Thyroid gland (tissue), 4 donors: ENCODE results near the gene MET. TPM values are rescaled to one million over a fixed set of nuclear protein-coding genes. Genes with fewer than 3 reads are reported as not detected.
"Not testable (repeated sequence)": the region's sequence is repeated elsewhere in the genome, so short reads cannot be mapped to it uniquely, and the experiment has no call there.

ENCODE experiments used
- DNase-seq, 2 donors: peaks; one replicate each; pipeline ENCODE4 v3.0.0-alpha.2; 2019
- H3K27ac ChIP-seq, 3 donors: fragments of 200-600 bp; sonication (generic); 1 replicate in 2 of 3; 2 replicates in 1 of 3; pipeline ENCODE4 v1.5.1; 2016 to 2019; ENCODE audit warnings: mild to moderate bottlenecking in 1 of 3, moderate library complexity in 1 of 3
- H3K27me3 ChIP-seq: fragments of 200-600 bp; sonication (generic); one replicate; pipeline ENCODE4 v1.5.1; 2019
- H3K36me3 ChIP-seq, 2 donors: fragments of 200-600 bp; sonication (generic); one replicate each; pipeline ENCODE4 v1.5.1; 2016 to 2019
- H3K4me1 ChIP-seq, 2 donors: fragments of 200-600 bp; sonication (generic); one replicate each; pipeline ENCODE4 v1.5.1; 2017 to 2019
- H3K4me3 ChIP-seq, 3 donors: fragments of 200-600 bp; sonication (generic); replicated peaks in 1 of 3; 1 replicate in 2 of 3; 2 replicates in 1 of 3; pipeline ENCODE4 v1.5.1; 2016; ENCODE audit warnings: mild to moderate bottlenecking in 1 of 3
- H3K9me3 ChIP-seq: fragments of 200-600 bp; sonication (generic); one replicate; pipeline ENCODE4 v1.5.1; 2017
- CTCF ChIP-seq, 6 experiments: fragments of 200-600 bp in 3 of 6; fragments of 450-650 bp in 3 of 6; sonication (generic) in 3 of 6; IDR thresholded peaks; one replicate each; pipeline ENCODE4 v1.5.1; 2016 to 2019; ENCODE audit warnings: antibody characterized with exemption in 6 of 6, mild to moderate bottlenecking in 2 of 6, inconsistent platforms in 1 of 6, moderate library complexity in 1 of 6
- POLR2A ChIP-seq, 2 donors: fragments of 450-650 bp; IDR thresholded peaks; one replicate each; pipeline ENCODE4 v1.6.1; 2017; ENCODE audit warnings: antibody characterized with exemption in 2 of 2, mild to moderate bottlenecking in 2 of 2, moderate library complexity in 1 of 2
- WGBS, 2 donors: methylation state at CpG; one replicate each; pipeline ENCODE4 v1.1.5; 2017; 5-methylcytosine and 5-hydroxymethylcytosine counted together
- intact Hi-C: fragments of 100-400 bp; cut with DNase I; formaldehyde crosslinking; loops from one replicate; pipeline ENCODE4 v1.15.1; 2023
- total RNA-seq, 4 donors: library from RNA; depleted of rRNA; stranded (reverse); fragments of >200 nt; gene quantifications; one replicate each; pipeline ENCODE4 v1.2.3, GENCODE V29; 2016

The MET gene
- total RNA-seq, 4 donors from 2014 or later, result 41.5 to 59.6 (median 52.7) TPM

- Histone ChIP-seq H3K36me3 (no peaks in the 10 kb centered on the region), H3K9me3 (no peaks in the 10 kb centered on the region), H3K4me1 (no peaks in the 10 kb centered on the region), H3K27me3 (no peaks in the 10 kb centered on the region), H3K27ac (no peak overlapping the region), H3K4me3 (no peak overlapping the region)
- WGBS, 2 donors, result 91 to 95% methylated on average over 3 of the region's 3 CpGs
- DNase-seq, result no peak
- intact Hi-C loops, result no loop called here
- TF ChIP-seq CTCF (IDR thresholded peaks at IDR 0.05), result no peak
These were observed 19.2 kb upstream of the MET start for GRCh38 chr7:116652793-116653192.

DNA sequence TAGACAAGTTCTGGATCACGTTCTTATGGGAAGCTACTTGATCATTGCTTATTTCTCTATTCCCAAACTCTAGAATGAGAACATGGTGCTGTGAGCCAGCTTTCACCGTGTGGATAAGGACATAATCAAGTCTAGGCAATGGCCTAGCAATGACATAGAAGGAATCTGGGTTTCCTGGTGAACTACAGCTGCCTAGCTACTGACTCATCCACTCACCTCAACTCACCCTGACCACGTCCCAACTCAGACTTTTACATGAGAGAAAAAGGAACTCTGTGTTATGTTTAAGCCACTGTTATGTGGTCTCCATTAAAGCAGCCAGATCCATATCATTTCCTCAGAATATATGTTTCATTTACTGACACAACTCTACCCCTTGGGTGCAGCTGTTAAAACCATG lies 18.8 kb upstream of the MET start:
- TF ChIP-seq CTCF (IDR thresholded peaks at IDR 0.05), result no peak
- no peak overlapping the region for H3K27ac ChIP-seq
- H3K27me3 ChIP-seq, result no peaks in the 10 kb centered on the region
- no peak overlapping the region for H3K4me3 ChIP-seq
- no peak for DNase-seq
- no peaks in the 10 kb centered on the region for H3K36me3 ChIP-seq
- H3K9me3 ChIP-seq, result no peaks in the 10 kb centered on the region
- H3K4me1 ChIP-seq, result no peaks in the 10 kb centered on the region
- intact Hi-C loops, result no loop called here
- WGBS, 2 donors, result 72 to 83% methylated on average over 3 of the region's 3 CpGs

GRCh38 chr7:116653646-116654045 lies 18.4 kb upstream of the MET start:
- no peaks in the 10 kb centered on the region for H3K9me3 ChIP-seq
- intact Hi-C loops, result no loop called here
- no peak overlapping the region for H3K27ac ChIP-seq
- no peak overlapping the region for H3K4me3 ChIP-seq
- H3K4me1 ChIP-seq, result no peaks in the 10 kb centered on the region
- 69 to 74% methylated on average over 2 of the region's 2 CpGs for WGBS, 2 donors
- no peak for DNase-seq
- no peak for TF ChIP-seq POLR2A (IDR thresholded peaks at IDR 0.05)
- no peaks in the 10 kb centered on the region for H3K27me3 ChIP-seq
- no peaks in the 10 kb centered on the region for H3K36me3 ChIP-seq

GRCh38 chr7:116659248-116659647 lies 12.7 kb upstream of the MET start:
- H3K4me1 ChIP-seq, H3K9me3 ChIP-seq, H3K27ac ChIP-seq, H3K27me3 ChIP-seq, H3K4me3 ChIP-seq, DNase-seq, intact Hi-C loops, H3K36me3 ChIP-seq: not testable (repeated sequence)

DNA sequence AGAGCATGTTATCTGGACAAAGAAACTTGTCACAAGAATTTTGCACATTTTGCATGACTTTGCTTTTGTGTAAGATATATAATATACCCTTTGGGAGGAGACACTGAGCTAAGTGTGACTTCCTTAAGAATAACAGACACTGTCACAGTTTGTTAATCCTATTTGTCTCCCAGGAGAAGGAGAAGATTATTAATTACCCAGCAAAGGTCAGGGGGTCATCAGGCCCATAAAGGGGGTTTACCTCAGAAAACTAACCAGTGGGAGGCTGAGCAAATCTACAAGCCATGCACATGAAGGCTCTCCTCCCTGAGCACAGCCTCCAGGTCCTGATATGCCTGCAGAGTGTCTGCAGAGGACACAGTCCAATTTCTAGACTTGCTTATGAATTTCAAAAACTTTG lies 10.1 kb upstream of the MET start:
- no peak overlapping the region for H3K4me3 ChIP-seq
- H3K36me3 ChIP-seq, result no peaks in the 10 kb centered on the region
- no peak for DNase-seq
- no peak for TF ChIP-seq CTCF (IDR thresholded peaks at IDR 0.05)
- no peak for TF ChIP-seq POLR2A (IDR thresholded peaks at IDR 0.05)
- peaks cover 0 to 6% of the 10 kb centered on the region in 2 donors for H3K4me1 ChIP-seq
- H3K9me3 ChIP-seq, result no peaks in the 10 kb centered on the region
- no peaks in the 10 kb centered on the region for H3K27me3 ChIP-seq
- intact Hi-C loops, result loop anchor here (10.0 kb wide), 1 partner anchor 57 kb away; no protein-coding TSS in a partner anchor
- no peak overlapping the region for H3K27ac ChIP-seq

DNA sequence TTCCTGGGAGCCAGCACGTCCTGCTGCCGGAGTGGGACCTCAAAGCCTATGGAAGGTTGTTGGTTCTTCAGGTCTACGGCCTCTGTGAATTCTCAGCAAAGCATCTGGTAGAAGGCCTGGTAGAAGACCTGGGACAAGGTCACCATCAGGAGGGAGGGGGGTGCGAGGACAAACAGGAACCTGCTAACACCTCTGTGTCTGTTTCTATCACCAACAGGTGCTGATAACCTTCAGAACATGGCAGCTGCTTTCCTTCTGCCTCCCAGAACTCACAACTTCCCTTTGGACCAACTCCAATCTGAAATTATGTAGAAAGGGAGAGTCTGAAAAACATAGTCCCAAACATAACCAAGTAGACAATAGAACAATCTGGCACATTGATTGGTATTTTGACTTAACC lies 8.3 kb upstream of the MET start:
- DNase-seq, result no peak
- no peak for TF ChIP-seq POLR2A (IDR thresholded peaks at IDR 0.05)
- no peak for TF ChIP-seq CTCF (IDR thresholded peaks at IDR 0.05)
- no peak overlapping the region for H3K4me3 ChIP-seq
- H3K27ac ChIP-seq, result no peak overlapping the region
- peaks cover 0 to 6% of the 10 kb centered on the region in 2 donors for H3K4me1 ChIP-seq
- H3K9me3 ChIP-seq, result no peaks in the 10 kb centered on the region
- WGBS, 2 donors, result 91 to 95% methylated on average over 4 of the region's 4 CpGs
- H3K36me3 ChIP-seq, result no peaks in the 10 kb centered on the region
- H3K27me3 ChIP-seq, result no peaks in the 10 kb centered on the region
- intact Hi-C loops, result loop anchor here (10.0 kb wide), 1 partner anchor 59 kb away; no protein-coding TSS in a partner anchor
